ENCODE results near the gene SLC25A47.

DNA sequence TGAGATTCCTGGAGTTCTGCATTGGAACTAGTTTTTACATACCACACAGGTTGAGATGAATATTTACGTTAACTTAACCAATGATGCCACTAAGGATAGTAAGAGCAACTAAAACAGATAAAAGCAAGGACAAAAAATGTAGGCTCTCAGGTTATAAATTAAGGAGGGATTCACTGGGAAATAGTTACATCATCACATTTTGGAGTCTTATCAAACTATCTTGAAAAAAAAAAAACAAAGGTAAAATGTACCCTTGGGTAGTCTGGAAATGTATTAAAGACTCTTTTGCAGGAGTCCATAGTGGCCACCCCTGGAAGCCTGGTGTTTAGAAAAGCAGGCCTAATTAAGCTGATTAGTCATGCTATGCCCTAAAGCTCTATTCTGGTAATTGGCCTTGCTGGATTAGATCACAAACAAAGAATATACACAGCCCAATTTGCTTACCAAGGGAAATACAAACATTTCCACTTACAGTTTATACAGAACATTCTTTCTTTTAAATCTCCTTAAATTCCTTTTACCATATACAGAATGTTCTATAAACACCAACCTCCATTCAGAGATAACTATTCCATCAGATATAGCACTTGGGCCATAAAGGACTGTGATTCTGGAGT, 39.3 kb downstream of the SLC25A47 start:
- TF ChIP-seq, protein P1, sequence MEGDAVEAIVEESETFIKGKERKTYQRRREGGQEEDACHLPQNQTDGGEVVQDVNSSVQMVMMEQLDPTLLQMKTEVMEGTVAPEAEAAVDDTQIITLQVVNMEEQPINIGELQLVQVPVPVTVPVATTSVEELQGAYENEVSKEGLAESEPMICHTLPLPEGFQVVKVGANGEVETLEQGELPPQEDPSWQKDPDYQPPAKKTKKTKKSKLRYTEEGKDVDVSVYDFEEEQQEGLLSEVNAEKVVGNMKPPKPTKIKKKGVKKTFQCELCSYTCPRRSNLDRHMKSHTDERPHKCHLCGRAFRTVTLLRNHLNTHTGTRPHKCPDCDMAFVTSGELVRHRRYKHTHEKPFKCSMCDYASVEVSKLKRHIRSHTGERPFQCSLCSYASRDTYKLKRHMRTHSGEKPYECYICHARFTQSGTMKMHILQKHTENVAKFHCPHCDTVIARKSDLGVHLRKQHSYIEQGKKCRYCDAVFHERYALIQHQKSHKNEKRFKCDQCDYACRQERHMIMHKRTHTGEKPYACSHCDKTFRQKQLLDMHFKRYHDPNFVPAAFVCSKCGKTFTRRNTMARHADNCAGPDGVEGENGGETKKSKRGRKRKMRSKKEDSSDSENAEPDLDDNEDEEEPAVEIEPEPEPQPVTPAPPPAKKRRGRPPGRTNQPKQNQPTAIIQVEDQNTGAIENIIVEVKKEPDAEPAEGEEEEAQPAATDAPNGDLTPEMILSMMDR (IDR thresholded peaks at IDR 0.05; ENCODE audit: low read length): no peak
- TF ChIP-seq EZH2 (IDR thresholded peaks at IDR 0.05; ENCODE audit: borderline replicate concordance, low read length): no peak
